Measurements from ENCODE around the gene SAMD11. TPM values are rescaled to one million over a fixed set of nuclear protein-coding genes. Genes with fewer than 3 reads are reported as not detected.

Gene SAMD11
- total and polyA plus RNA-seq, 4 donors: 0.51 to 4.1 (median 1.3) TPM

GRCh38 chr1:932776-933602 is 9.3 kb downstream of the SAMD11 start:
- Histone ChIP-seq H3K9me3 (ENCODE audit: control insufficient read depth in 4 of 4, low read length in 3 of 4) (no peaks in the 10 kb centered on the region), H3K4me1 (ENCODE audit: control insufficient read depth in 4 of 4, insufficient read depth in 4 of 4, low read length in 3 of 4) (peaks cover 0 to 23% (median 8%) of the 10 kb centered on the region in 4 donors), H3K27me3 (ENCODE audit: control insufficient read depth in 4 of 4, insufficient read depth in 4 of 4, low read length in 3 of 4) (peaks cover 0 to 4% (median 0%) of the 10 kb centered on the region in 4 donors), H3K27ac (ENCODE audit: low read depth in 1 of 2, low read length in 2 of 2) (no peak overlapping the region), H3K4me3 (ENCODE audit: low read depth in 1 of 3, low read length in 3 of 3) (no peak overlapping the region), H3K9ac (ENCODE audit: low read depth in 1 of 2, low read length in 2 of 2) (no peak overlapping the region), H3K36me3 (ENCODE audit: control insufficient read depth in 4 of 4, insufficient read depth in 3 of 4, low read depth in 1 of 4, low read length in 3 of 4) (no peaks in the 10 kb centered on the region)
- DNase-seq (ENCODE audit: low spot score): no peak
- TF ChIP-seq SP1 (IDR thresholded peaks at IDR 0.05): no peak
- no peak for TF ChIP-seq ATF3 (IDR thresholded peaks at IDR 0.05)
- no peak for TF ChIP-seq JUND (IDR thresholded peaks at IDR 0.05)
- no peak for TF ChIP-seq YY1 (IDR thresholded peaks at IDR 0.05)
- TF ChIP-seq TAF1 (conservative IDR thresholded peaks at IDR 0.05): no peak
- TF ChIP-seq HNF4G (IDR thresholded peaks at IDR 0.05): no peak
- TF ChIP-seq GABPA (IDR thresholded peaks at IDR 0.05 in 1 of 2, conservative IDR thresholded peaks at IDR 0.05 in 1 of 2): no peak
- no peak for TF ChIP-seq FOXA1 (IDR thresholded peaks at IDR 0.05)
- TF ChIP-seq MAX (IDR thresholded peaks at IDR 0.05): no peak
- TF ChIP-seq CTCF (IDR thresholded peaks at IDR 0.05; ENCODE audit: low read depth, low read length, missing input control): no peak
- TF ChIP-seq ZBTB33 (IDR thresholded peaks at IDR 0.05): no peak
- no peak for TF ChIP-seq EGR1 (IDR thresholded peaks at IDR 0.05; ENCODE audit: low read depth in 2 of 2)
- no peak for TF ChIP-seq RXRA (IDR thresholded peaks at IDR 0.05)
- TF ChIP-seq FOXA2 (IDR thresholded peaks at IDR 0.05): no peak
- 76% methylated on average over 25 of the region's 25 CpGs for WGBS

- Histone ChIP-seq H3K4me1 (ENCODE audit: control insufficient read depth in 4 of 4, insufficient read depth in 4 of 4, low read length in 3 of 4) (peaks cover 0 to 23% (median 8%) of the 10 kb centered on the region in 4 donors), H3K9me3 (ENCODE audit: control insufficient read depth in 4 of 4, low read length in 3 of 4) (no peaks in the 10 kb centered on the region), H3K36me3 (ENCODE audit: control insufficient read depth in 4 of 4, insufficient read depth in 3 of 4, low read depth in 1 of 4, low read length in 3 of 4) (no peaks in the 10 kb centered on the region), H3K4me3 (ENCODE audit: low read depth in 1 of 3, low read length in 3 of 3) (no peak overlapping the region), H3K27ac (ENCODE audit: low read depth in 1 of 2, low read length in 2 of 2) (no peak overlapping the region), H3K27me3 (ENCODE audit: control insufficient read depth in 4 of 4, insufficient read depth in 4 of 4, low read length in 3 of 4) (peaks cover 0 to 4% (median 0%) of the 10 kb centered on the region in 4 donors), H3K9ac (ENCODE audit: low read depth in 1 of 2, low read length in 2 of 2) (no peak overlapping the region)
- TF ChIP-seq SP1 (IDR thresholded peaks at IDR 0.05) (no peak), ZBTB33 (IDR thresholded peaks at IDR 0.05) (no peak), CTCF (IDR thresholded peaks at IDR 0.05; ENCODE audit: low read depth, low read length, missing input control) (no peak), HNF4A (conservative IDR thresholded peaks at IDR 0.05) (no peak), EGR1 (IDR thresholded peaks at IDR 0.05; ENCODE audit: low read depth in 2 of 2) (no peak)
- DNase-seq (ENCODE audit: low spot score): no peak
- WGBS: 37% methylated on average over 10 of the region's 10 CpGs
These were observed 9.8 kb downstream of the SAMD11 start for GRCh38 chr1:933603-933940.
